Measurements from ENCODE around the gene CNP.

The CNP gene

DNA sequence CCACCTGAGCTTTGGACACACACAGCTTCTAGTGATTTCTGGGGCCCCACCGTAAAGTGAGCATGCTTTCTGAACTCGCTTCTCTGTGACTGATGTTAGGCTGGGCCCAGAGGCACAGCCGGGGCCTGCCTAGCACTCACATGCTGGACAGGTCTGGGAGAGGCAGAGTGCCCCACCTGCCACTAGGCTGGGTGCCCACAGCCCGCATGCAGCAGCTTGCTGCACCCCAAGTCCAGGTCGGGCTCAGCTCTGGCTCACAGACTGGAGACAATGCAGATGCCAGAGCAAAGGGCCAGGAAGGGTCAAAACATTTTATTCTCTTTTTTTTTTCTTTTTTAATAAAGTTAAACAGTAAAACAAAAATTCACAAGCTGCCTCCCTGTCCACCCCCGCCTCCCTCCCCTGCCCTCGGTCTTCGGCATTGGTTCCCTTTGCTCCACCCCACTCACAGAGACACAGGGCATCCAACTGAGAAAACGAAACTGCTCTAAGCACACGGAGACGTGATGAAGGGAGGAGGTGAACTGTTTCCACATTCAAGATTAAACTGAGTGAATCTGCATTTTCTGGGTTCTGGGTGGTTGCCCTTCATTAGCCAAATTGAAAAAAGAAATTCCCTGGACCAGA is 9.7 kb downstream of the CNP start:
- TF ChIP-seq POLR2AphosphoS5 (IDR thresholded peaks at IDR 0.05; ENCODE audit: low read depth, low read length) (no peak), TAF1 (IDR thresholded peaks at IDR 0.05; ENCODE audit: borderline replicate concordance, insufficient read depth, low read length) (no peak), SIN3A (IDR thresholded peaks at IDR 0.05; ENCODE audit: borderline replicate concordance, insufficient read depth, low read length) (no peak), FOXP2 (optimal IDR thresholded peaks at IDR 0.05; ENCODE audit: borderline replicate concordance, extremely low read depth, extremely low read length, insufficient read depth) (no peak)
- TF ChIP-seq, protein P1, sequence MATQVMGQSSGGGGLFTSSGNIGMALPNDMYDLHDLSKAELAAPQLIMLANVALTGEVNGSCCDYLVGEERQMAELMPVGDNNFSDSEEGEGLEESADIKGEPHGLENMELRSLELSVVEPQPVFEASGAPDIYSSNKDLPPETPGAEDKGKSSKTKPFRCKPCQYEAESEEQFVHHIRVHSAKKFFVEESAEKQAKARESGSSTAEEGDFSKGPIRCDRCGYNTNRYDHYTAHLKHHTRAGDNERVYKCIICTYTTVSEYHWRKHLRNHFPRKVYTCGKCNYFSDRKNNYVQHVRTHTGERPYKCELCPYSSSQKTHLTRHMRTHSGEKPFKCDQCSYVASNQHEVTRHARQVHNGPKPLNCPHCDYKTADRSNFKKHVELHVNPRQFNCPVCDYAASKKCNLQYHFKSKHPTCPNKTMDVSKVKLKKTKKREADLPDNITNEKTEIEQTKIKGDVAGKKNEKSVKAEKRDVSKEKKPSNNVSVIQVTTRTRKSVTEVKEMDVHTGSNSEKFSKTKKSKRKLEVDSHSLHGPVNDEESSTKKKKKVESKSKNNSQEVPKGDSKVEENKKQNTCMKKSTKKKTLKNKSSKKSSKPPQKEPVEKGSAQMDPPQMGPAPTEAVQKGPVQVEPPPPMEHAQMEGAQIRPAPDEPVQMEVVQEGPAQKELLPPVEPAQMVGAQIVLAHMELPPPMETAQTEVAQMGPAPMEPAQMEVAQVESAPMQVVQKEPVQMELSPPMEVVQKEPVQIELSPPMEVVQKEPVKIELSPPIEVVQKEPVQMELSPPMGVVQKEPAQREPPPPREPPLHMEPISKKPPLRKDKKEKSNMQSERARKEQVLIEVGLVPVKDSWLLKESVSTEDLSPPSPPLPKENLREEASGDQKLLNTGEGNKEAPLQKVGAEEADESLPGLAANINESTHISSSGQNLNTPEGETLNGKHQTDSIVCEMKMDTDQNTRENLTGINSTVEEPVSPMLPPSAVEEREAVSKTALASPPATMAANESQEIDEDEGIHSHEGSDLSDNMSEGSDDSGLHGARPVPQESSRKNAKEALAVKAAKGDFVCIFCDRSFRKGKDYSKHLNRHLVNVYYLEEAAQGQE (IDR thresholded peaks at IDR 0.05; ENCODE audit: insufficient read depth in 1 of 2, low read depth in 2 of 2, low read length in 2 of 2): no peak

DNA sequence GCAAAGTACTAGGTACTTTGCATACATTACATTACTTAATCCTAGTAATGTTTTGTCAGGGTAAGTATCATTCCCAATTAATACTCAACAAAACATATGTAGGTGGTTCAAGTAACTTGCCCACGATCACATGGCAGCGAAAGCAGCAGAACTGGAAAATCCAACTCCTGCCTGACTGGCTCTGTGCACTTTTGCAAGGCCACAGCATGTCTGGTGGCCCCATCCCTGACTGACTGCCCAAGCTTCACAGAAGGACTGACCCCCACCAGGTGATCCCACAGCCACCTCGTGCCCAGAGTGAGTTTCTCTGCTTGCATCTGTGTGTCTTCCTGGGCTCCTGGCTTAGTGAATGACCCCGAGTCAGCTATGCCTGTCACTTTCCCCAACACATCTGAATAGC is 11.4 kb downstream of the CNP start:
- TF ChIP-seq, protein P1 (IDR thresholded peaks at IDR 0.05; ENCODE audit: insufficient read depth in 1 of 2, low read depth in 2 of 2, low read length in 2 of 2): no peak
- TF ChIP-seq FOXP2 (optimal IDR thresholded peaks at IDR 0.05; ENCODE audit: borderline replicate concordance, extremely low read depth, extremely low read length, insufficient read depth): no peak
- TF ChIP-seq SIN3A (IDR thresholded peaks at IDR 0.05; ENCODE audit: borderline replicate concordance, insufficient read depth, low read length): no peak
- TF ChIP-seq POLR2AphosphoS5 (IDR thresholded peaks at IDR 0.05; ENCODE audit: low read depth, low read length): no peak
- no peak for TF ChIP-seq TAF1 (IDR thresholded peaks at IDR 0.05; ENCODE audit: borderline replicate concordance, insufficient read depth, low read length)

DNA sequence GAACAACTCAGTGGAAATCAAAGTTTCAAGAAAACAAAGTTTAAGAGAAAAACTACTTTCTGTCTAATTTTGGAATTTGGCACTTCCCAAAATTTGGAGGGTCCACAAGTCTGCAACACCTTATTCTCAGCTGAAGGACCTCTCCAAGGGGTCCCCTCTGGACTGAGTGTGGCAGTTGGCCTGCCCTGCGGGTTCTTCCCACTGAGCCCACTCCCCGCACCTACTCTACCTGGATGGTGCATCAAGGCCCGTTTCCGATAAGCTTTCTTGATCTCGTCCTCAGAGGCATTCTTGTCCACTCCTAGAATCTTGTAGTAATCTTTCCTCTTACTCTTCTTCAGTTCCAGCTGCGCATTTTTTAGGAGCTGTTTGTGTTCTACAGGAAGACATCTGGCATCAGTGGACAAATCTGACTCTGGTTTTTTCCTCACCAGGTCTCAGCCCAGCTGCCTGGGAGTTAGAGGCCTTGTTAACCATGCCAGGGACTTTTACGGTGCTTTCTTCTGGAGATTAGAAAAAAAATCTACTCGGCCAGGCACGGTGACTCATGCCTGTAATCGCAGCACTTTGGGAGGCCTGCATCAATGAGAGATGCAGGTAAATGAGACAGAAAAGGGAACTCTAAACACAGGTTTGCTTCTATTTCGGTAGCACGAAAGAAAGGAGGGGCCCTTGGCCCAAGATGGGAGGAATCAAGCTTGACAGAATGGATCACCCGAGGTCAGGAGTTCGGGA is 15.6 kb downstream of the CNP start:
- TF ChIP-seq POLR2AphosphoS5 (IDR thresholded peaks at IDR 0.05; ENCODE audit: low read depth, low read length) (no peak), FOXP2 (optimal IDR thresholded peaks at IDR 0.05; ENCODE audit: borderline replicate concordance, extremely low read depth, extremely low read length, insufficient read depth) (no peak), SIN3A (IDR thresholded peaks at IDR 0.05; ENCODE audit: borderline replicate concordance, insufficient read depth, low read length) (no peak), TAF1 (IDR thresholded peaks at IDR 0.05; ENCODE audit: borderline replicate concordance, insufficient read depth, low read length) (no peak)
- TF ChIP-seq, protein P1 (IDR thresholded peaks at IDR 0.05; ENCODE audit: insufficient read depth in 1 of 2, low read depth in 2 of 2, low read length in 2 of 2): no peak

DNA sequence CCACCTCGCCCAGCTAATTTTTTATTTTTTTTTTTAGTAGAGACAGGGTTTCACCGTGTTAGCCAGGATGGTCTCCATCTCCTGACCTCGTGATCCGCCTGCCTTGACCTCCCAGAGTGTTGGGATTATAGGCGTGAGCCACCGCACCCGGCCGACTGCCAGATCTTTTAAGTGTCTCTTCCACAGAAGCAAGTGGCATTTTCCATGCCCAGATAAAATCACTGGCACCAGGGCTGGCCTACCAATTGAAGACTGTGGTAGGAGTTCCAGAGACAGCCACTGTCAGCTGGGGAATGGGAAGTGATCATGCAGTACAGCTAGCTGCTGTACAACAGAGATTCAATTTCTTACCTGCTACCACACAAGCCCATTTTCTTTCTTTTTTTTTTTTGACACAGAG is 17.9 kb downstream of the CNP start:
- no peak for TF ChIP-seq SIN3A (IDR thresholded peaks at IDR 0.05; ENCODE audit: borderline replicate concordance, insufficient read depth, low read length)
- TF ChIP-seq, protein P1 (IDR thresholded peaks at IDR 0.05; ENCODE audit: insufficient read depth in 1 of 2, low read depth in 2 of 2, low read length in 2 of 2): no peak
- TF ChIP-seq POLR2AphosphoS5 (IDR thresholded peaks at IDR 0.05; ENCODE audit: low read depth, low read length): no peak
- no peak for TF ChIP-seq TAF1 (IDR thresholded peaks at IDR 0.05; ENCODE audit: borderline replicate concordance, insufficient read depth, low read length)
- no peak for TF ChIP-seq FOXP2 (optimal IDR thresholded peaks at IDR 0.05; ENCODE audit: borderline replicate concordance, extremely low read depth, extremely low read length, insufficient read depth)
